Stimulated activated CD4-positive, alpha-beta T cell treated with anti-CD3 and anti-CD28 coated beads, Interleukin-4, amount 100 ng/mL, for 4 hours (primary cell): Measurements from ENCODE around the gene ZNF169.
"Not testable (repeated sequence)": the region's sequence is repeated elsewhere in the genome, so short reads cannot be mapped to it uniquely, and the experiment has no call there.

ENCODE experiments used
- DNase-seq, 2 experiments: peaks; one replicate each; pipeline ENCODE4 v3.0.0-alpha.2; 2020

ZNF169 gene

DNA sequence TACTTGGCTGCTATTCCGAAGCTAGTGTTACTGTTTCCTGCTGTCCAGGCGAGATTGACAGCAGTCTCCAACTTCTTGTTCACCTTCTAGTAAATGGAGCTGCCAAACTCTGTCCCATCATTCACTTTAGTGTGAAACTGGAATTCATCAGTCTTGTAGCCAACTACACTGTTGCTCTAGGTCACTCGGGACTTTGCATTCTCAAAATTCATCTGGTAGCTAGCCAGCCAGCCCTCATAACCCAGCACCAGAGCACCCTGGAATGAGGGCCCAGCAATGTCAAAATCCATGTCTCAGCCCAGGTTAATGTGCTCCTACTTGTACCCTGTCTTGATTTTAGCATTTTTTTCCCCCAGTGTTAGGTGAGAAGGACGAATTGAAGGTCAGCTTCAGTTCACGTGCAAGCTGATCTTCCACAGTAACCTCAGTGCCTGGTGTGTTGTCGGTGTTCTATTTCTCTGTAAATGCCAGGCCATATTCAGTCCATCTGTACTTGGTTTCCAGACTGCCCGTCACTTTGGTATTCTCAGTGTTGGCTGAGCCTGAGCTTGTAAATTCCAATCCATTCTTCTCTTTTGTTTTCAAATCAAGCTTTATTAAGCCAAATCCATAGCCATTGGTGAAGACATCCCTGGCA lies 28.9 kb downstream of the ZNF169 start:
- no peak for DNase-seq

DNA sequence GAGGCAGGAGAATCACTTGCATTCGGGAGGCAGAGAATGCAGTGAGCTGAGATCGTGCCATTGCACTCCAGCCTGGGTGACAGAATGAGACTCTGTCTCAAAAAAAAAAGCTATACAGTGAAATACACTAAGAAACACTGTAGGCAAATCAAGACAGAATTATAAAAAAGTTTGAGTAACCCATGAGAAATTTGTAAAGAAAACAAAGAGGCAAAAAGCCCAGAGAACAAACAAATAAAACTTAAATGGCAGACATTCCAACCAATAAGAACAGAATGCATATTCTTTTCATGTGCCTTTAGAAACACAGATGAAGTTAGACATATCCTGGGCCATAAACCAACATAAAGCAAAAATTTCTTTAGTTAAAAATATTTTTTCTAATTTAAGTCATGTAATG lies 30.6 kb downstream of the ZNF169 start:
- no peak for DNase-seq

DNA sequence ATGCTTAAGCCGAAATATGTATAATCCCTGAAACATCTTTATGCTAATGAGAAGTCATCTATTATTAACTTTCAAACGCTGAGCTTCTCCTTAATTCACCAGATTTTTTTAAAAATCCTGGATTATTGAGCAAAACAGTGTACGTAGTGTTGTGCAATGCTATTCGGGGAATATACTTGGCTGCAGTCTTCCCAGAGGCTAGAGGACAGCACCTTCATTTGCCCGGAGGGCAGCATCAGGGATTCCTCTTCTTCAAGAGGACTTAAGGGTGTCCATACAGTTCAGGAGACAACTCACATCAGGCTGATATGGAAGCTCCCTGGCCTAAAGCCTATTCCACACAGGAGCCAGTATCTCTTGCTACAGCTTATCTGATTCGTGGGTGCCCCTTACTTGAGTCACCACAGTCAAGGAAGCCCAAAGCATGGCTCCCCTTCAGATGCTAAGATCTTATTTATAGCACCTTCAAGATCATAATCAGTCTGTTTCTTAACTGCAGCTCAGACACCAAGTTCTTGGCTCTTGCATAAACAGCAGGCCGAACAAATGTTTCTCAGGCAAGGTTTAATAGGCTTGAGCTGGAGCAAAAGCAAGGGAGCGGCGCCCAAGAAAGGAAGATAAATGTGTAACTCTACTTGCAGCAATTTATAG lies 40.0 kb downstream of the ZNF169 start:
- DNase-seq = no peak

DNA sequence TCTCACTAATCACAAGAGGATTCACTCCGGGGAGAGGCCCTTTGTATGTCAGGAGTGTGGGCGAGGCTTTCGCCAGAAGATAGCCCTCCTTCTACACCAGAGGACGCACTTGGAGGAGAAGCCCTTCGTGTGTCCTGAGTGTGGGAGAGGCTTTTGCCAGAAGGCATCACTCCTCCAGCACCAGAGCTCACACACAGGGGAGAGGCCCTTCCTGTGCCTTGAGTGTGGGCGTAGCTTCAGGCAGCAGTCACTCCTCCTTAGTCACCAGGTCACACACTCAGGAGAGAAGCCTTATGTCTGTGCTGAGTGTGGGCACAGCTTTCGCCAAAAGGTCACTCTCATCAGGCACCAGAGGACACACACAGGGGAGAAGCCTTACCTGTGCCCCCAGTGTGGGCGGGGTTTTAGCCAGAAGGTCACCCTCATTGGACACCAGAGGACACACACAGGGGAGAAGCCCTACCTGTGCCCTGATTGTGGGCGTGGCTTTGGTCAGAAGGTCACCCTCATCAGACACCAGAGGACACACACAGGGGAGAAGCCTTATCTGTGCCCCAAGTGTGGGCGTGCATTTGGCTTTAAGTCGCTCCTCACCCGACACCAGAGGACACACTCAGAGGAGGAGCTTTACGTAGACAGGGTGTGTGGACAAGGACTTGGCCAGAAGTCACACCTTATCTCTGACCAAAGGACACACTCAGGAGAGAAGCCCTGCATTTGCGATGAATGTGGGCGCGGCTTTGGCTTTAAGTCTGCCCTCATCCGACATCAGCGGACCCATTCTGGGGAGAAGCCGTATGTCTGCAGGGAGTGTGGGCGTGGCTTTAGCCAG lies 41.6 kb downstream of the ZNF169 start:
- no peak for DNase-seq

DNA sequence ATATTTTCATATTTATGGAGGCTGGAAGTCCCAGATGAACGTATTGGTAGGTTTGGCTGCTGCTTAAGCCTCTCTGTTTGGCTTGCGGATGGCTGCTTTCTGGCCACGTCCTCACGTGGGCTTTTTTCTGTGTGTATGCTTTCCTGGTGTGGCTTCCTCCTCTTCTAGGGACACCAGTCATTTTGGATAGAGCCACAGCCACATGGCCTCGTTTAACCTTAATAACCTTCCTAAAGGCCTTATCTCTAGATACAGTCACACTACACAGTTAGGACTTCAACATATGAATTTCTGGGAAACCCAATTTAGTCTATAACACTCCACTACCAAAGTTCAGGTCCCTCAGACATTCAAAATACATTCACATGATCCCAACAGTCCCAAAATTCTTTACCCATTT lies 42.5 kb downstream of the ZNF169 start:
- no peak for DNase-seq

DNA sequence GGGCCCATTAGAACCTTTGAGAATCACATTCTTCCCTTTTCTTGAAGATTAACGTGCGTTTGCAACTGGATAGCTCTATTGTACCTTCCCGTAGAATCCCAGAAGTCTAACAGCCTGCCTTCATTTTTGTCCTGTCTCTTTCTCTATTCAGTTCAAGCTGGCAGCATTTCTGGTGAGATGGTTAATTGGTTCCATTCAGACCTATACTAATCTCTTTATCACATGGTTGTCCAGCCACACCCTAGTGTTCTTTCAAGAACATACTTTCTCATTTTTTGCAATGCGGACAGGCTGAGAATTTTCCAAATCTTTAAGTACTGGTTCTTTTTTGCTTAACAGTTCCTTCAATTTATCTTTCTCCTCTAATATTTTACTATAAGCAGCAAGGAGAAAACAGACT lies 43.3 kb downstream of the ZNF169 start:
- DNase-seq = no peak

DNA sequence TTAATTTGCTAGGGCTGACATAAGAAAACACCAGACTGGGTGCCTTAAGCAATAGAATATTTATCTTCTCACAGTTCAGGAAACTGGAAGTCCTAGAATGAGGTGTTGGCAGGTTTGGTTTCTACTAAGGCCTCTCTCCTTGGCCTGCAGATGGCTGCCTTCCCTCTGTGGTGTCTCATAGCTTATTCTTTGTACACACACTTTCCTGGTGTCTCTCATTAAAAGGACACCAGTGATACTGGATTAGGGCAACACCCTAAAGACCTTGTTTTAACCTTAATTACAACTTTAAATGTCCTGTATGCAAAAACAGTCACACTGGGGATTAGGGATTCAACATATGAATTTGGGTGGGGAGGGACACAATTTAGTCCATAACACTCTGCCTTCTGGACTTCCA lies 44.2 kb downstream of the ZNF169 start:
- DNase-seq = no peak

DNA sequence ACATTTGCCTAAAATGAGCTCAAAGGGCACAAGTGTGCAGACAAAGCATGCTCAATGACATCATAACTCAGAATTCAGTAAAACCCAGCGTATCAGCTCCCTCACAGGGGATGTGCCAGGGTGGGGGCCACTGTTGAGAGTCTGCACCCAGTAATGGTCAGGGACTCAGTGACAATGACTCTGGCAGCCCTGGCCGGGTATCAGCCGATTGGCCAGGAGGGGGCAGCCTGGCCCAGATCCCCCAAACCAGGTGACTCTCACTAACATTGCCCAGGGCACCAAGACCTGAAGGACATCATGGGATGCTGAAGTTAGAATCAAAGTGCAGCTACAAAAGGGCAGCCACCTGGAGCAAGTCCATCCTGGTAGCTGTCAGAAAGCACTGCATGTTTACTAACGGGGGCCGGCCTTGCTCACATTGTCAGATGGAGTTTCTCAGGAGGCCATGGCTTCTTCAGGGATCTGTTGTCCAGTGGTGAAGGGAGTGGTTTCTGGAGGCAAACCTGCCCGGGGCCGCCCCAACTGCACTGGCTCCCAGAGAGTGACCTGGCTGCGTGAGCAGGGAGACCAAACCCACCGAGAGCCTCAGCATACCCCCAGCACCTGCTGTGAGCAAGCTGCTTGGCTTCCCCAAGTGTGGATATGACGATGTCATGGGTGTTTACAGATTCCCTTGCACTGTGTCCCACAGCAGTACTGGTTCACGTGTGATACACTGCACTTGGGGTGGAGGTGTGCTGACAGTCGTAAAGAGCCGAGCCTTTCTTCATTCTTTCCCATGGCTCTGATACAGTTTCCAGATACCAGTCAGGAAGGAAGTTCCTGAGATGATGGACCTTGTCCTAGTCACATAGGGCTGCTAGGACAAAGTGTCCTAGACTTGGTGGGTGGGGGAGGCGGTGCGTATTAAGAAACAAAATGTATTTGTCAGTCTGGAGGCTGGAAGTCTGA lies 56.2 kb downstream of the ZNF169 start:
- not testable (repeated sequence) for DNase-seq

DNA sequence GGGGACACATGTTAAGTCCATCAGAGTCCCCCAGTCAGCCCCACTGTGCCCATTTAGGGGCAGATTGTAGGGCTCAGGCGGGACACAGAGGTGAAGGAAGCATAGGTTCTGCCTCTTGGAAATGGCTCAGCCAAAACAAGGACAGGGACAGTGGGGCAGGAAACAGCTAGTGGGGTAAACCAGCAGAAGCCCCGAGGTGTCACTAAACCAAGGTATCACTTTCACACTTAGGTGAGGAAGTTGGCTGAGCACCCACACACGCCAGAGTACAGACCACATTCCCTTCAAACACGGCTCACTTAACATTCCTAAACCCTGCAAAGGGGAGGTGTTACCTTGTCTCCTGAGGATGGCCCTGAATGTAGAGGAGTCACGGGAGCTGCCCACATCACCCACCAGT lies 57.1 kb downstream of the ZNF169 start:
- DNase-seq = not testable (repeated sequence)

DNA sequence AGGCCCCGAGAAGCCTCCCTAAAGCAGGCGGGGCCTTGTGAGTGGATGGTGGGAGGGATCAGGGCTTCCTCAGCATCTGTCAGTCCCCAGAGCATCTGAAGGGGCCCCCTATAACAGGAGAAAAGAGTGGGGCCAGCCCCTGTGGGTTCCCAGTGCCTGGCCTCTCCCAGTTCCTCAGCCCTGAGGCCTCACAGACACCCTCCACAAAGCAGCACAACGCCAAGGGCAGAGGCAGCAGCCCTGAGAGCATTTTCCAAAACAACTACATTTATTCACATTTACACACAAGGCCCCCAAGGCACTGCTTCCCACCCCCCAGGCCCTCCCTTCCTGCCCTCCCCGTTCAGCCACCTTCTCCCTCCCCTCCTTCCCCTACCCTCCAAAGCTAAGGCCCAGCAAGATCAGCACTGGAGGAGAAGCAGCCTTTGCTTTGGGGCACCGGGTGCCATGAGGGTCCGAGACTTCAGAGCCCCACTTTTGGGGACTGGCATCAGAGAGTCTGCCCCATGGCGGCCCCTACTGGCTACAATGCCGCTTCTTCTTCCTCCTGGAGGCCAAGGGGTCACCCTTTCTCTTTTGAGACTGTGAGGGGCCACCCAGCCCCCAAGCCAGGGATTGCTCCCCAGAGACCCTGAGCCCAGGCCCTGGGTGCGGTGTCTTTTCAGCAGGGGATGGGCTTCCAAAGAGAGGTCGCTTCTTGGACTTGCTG lies 59.0 kb downstream of the ZNF169 start:
- DNase-seq = not testable (repeated sequence)

DNA sequence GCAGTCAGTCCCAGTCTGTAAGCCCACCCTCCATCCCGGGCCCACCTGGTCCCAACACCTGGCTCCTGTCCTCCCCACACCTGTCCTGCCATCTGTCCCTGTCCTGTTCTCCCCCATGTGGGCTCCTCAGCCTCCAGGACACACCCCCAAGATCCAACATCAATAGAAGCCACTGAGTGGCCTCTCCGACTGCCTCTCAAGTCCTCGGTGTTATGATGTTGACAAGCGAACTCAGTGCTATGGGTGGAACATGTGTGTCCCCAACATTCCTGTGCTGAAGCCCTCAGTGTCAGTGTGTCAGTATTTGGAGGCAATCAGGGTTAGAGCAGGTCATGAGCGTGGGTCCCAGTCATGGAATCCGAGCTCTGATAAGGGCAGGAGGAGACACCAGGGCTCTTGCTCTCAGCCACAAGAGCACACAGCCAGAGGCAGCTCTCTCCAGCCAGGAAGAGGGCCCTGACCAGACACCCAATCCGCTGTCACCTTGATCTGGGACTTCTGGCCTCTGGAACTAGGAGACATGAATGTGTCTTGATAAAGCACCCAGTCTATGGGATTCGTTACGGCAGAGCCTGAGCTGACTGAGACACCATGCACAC lies 63.3 kb downstream of the ZNF169 start:
- not testable (repeated sequence) for DNase-seq

DNA sequence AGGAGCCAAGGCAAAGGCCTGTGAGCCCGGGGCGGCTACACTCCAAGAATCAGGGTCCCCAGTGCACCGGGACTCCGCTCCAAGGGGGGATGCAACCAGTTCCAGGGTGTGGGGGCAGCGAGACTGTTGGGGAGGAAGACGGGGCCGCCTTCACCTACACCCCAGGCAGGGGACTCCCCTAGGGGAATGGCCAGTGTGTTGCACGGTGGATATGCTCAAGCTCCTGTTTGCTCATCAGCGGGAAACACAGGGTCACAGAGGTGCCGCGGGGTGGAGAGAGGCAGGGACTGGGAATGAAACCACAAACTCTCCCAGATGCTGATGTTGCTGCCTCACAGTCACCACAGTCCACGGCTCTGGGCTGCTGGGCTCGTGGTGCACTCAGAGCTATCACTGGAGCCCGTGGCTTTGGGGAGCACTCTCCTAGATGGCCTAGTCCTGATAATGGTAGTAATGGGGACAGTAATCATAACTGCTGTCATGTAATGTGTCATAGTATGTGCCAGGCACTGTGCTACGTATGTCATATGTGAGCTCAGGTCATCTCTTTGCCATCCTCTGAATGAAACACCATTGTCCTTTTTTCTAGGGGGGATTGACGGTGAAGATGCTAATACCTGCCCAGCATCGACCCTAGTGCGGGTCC lies 64.2 kb downstream of the ZNF169 start:
- DNase-seq = not testable (repeated sequence)

DNA sequence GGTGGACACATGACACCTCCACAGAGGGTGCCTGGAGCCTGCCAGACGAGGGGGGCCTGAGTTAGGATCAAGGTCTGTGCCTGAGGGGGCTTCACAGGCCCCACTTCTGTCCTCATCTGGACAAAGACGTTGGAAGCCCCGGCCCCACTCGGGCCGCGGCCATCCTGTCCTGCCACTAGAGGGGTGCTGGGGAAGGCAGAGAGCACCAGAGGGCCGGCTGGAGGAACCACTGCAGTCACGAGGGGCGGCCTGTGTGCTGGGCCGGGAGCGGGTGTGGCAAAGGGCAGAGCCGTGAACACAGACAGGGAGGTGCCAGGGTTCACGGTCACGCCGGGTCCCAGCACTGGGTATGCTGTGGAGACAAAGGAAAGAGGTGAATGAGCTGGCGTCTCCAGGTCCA lies 66.5 kb downstream of the ZNF169 start:
- not testable (repeated sequence) for DNase-seq

DNA sequence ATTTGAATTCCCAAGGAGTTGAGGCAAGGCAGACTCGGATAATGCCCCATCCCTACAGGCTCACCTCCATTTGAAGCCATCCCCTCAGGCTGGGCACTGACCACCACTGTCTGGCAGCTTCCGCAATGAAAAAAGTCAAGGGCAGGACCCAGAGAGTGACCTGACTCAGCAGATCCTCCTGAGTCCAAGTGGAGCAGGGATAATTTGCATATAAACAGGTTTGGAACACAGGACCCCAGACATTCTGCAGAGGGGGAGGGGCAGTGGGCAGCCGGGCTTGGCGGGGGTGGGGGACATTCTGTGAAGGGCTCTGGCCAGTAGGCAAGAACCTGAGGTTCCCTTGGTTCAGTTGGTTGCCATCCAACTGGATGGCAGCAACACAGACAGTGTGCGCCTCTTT lies 69.4 kb downstream of the ZNF169 start, which contains the start of gene NUTM2F:
NUTM2F (minus strand) TSS at position 101 of the 400 bp plus-strand sequence; CDS start at position 80, 21 bp downstream.
- DNase-seq = not testable (repeated sequence)

DNA sequence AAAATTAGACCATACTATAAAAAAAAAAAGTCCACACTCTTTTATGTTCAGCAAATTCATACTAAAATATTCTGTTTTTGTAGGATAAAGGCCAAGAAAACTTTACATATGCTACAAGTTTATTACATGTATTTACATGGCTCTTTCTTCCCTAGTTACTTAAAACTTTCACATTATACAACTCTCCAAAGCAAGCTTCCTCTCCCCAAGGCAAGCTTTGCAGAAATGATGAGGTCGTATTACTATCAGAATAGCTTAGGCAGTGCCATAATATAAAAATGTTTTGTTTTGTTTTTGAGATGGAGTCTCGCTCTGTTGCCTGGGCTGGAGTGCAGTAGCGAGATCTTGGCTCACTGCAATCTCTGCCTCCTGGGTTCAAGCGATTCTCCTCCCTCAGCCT lies 77.3 kb downstream of the ZNF169 start:
- DNase-seq = not testable (repeated sequence)

DNA sequence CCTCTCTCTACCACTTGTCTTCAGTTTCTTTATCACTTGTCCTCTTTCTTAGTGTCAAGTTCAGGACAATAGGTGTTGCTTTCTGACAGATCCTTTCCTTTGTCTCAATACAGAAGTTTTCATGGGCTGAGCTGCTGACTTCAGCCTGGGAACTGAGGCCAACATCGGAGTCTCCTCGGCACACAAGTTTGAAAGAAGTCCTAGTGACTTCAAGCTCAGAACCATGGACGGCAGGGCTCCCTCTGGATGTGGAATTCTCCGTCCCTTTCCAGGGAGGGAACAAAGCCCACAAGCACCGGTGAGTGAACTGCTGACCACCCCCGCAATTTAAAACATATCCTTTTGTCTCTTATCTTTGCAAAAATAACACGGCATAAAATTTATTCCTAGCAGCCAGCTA lies 79.6 kb downstream of the ZNF169 start:
- not testable (repeated sequence) for DNase-seq

DNA sequence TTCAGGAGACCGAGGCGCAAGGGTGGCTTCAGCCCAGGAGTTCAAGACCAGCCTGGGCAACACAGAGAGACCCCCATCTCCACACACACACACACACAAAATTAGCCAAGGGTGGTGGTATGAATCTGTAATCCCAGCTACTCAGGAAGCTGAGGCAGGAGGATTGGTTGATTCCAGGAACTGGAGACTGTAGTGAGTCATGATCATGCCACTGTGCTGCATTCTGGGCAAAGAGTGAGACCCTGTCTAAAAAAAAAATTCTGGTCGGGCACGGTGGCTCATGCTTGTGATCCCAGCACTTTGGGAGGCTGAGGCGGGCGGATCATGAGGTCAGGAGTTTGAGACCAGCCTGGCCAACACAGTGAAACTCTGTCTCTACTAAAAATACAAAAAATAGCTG lies 80.6 kb downstream of the ZNF169 start:
- DNase-seq = not testable (repeated sequence)

DNA sequence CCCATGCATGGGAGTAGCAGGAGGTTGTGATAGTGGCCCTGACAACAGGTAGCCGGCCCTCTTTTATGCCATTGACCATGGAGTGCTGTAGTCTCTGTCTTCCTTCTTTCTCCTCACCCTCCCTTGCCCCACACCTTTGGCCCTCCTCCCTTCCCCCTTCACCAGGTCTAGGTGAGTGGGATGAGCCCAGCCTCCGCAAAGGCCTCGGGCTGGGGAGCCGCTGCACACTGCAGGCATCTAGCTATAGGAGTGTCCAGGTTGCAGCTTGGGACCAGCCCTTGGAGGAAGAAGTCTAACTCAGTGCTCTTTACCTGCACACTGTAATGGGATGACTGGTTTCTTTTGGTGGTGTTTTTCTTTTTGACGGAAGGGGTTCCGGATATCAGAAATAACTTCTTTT lies 81.7 kb downstream of the ZNF169 start:
- not testable (repeated sequence) for DNase-seq

DNA sequence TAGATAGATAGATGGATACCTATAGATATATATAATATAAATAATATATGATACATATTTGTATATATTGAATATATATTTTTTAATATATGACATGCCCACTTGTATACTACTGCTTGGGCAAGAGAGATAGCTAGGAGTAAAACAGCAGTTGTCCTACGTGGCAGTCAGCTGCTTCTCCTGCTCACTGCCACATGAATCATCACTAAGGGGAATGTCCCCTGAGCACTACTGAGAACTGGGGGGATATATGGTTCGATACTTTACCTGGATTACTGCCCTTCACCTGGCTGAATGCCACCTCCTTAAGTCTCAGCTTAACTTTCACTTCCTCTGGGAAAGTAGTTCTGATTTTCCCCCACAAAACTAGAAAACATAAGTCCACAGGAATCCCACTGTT lies 82.6 kb downstream of the ZNF169 start:
- DNase-seq = not testable (repeated sequence)

DNA sequence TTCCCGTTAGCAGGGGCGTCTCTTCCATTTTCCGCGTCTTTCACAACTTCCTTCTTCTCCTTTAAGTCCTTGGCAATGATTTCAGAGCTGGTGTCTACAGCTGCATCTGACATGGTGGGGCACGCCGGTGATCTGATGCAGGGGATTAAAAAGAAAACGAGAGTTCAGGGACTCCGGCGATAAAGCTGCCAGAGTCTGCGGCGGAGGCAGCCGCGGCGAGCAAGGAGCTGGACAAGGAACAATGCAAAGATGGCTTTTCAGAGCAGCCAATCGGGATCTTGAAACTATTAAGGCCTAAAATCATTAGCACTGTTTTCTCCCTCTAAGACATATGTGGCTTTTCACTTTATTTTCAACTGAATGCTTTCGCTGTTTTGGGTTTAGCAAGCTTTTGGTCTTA lies 88.4 kb downstream of the ZNF169 start:
- not testable (repeated sequence) for DNase-seq

DNA sequence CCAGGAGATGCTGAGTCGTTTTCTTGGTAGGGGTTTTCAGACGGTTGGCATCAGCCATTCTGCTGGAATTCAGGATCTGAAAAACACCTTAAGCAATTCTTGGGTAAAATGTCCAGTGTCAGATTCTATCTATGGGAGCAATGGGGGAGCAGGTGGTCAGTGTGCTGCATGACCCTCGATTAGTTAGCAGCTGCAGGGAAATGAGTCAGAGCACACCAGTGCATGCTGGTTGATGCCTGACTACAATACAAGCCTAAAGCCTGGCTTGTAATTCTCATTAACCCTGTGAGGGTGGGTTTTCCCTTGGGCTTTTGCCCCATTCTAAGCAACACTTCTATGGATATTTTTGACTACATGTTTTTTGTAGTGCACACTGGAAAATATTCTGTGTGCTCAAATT lies 89.7 kb downstream of the ZNF169 start:
- not testable (repeated sequence) for DNase-seq
